Hepatocyte (in vitro differentiated cells): ENCODE results near the gene CELF4. TPM values are rescaled to one million over a fixed set of nuclear protein-coding genes. Genes with fewer than 3 reads are reported as not detected.

Experiments
- DNase-seq: peaks from one replicate; pipeline ENCODE4 v3.0.0-alpha.2; 2016; ENCODE audit warnings: low spot score
- H2AFZ ChIP-seq: fragments of 200-600 bp; sonication (generic); 2 replicates; pipeline ENCODE4 v1.6.0; 2016; ENCODE audit warnings: antibody characterized with exemption, mild to moderate bottlenecking
- H3K27ac ChIP-seq: fragments of 200-600 bp; sonication (generic); 2 replicates; pipeline ENCODE4 v1.5.1; 2016; ENCODE audit warnings: mild to moderate bottlenecking
- H3K27me3 ChIP-seq: fragments of 200-600 bp; sonication (generic); 2 replicates; pipeline ENCODE4 v1.6.1; 2016
- H3K36me3 ChIP-seq: fragments of 200-600 bp; sonication (generic); replicated peaks from 2 replicates; pipeline ENCODE4 v1.5.1; 2016; ENCODE audit warnings: low read depth; ENCODE audit not compliant: insufficient read depth
- H3K4me1 ChIP-seq: fragments of 200-600 bp; sonication (generic); 2 replicates; pipeline ENCODE4 v1.5.1; 2016; ENCODE audit warnings: mild to moderate bottlenecking, moderate library complexity; ENCODE audit not compliant: insufficient read depth
- H3K4me2 ChIP-seq: fragments of 200-600 bp; sonication (generic); 2 replicates; pipeline ENCODE4 v1.6.0; 2016
- H3K4me3 ChIP-seq: fragments of 200-600 bp; sonication (generic); 2 replicates; pipeline ENCODE4 v1.5.1; 2016; ENCODE audit warnings: mild to moderate bottlenecking
- H3K79me2 ChIP-seq: fragments of 200-600 bp; sonication (generic); 2 replicates; pipeline ENCODE4 v1.6.0; 2017; ENCODE audit warnings: mild to moderate bottlenecking
- H3K9me2 ChIP-seq: fragments of 200-600 bp; sonication (generic); replicated peaks from 2 replicates; pipeline ENCODE4 v1.6.0; 2017; ENCODE audit warnings: mild to moderate bottlenecking; ENCODE audit not compliant: insufficient read depth
- H3K9me3 ChIP-seq: fragments of 200-600 bp; sonication (generic); 2 replicates; pipeline ENCODE4 v1.5.1; 2016; ENCODE audit warnings: low read depth, mild to moderate bottlenecking
- H4K20me1 ChIP-seq: fragments of 200-600 bp; sonication (generic); 2 replicates; pipeline ENCODE4 v1.6.0; 2016; ENCODE audit warnings: mild to moderate bottlenecking; ENCODE audit not compliant: insufficient read depth, poor library complexity, severe bottlenecking
- CTCF ChIP-seq: fragments of 200-600 bp; sonication (generic); IDR thresholded peaks from 2 replicates; pipeline ENCODE4 v1.5.1; 2016; ENCODE audit warnings: antibody characterized with exemption, mild to moderate bottlenecking; ENCODE audit not compliant: poor library complexity
- EZH2 ChIP-seq: fragments of 200-600 bp; sonication (generic); IDR thresholded peaks from 2 replicates; pipeline ENCODE4 v1.6.1; 2016; ENCODE audit warnings: antibody characterized with exemption, mild to moderate bottlenecking, borderline replicate concordance
- EZH2phosphoT487 ChIP-seq: fragments of 200-600 bp; sonication (generic); IDR thresholded peaks from one replicate; pipeline ENCODE4 v1.6.1; 2018; ENCODE audit warnings: antibody characterized with exemption, mild to moderate bottlenecking, low read depth, moderate library complexity; ENCODE audit not compliant: unreplicated experiment, severe bottlenecking
- WGBS: methylation state at CpG from one replicate; pipeline ENCODE4 v1.1.6; 2016; ENCODE audit warnings: low lambda C conversion rate; ENCODE audit errors: missing lambda C conversion rate; 5-methylcytosine and 5-hydroxymethylcytosine counted together
- polyA plus RNA-seq: library from polyadenylated mRNA; unstranded; fragments of >200 nt; fragmentation: Nextera tagmentation; extraction: Ambion mirVana; gene quantifications from 2 replicates; pipeline ENCODE4 v1.2.1, GENCODE V29; 2016
- total RNA-seq: library from RNA; depleted of rRNA; stranded (reverse); fragments of >200 nt; gene quantifications from 2 replicates; pipeline ENCODE4 v1.2.3, GENCODE V29; 2014

The CELF4 gene
- total and polyA plus RNA-seq, 2 experiments from 2014 or later = 1.3 to 2.9 TPM

- Histone ChIP-seq H3K9me2 (no peaks in the 10 kb centered on the region), H3K4me3 (no peak overlapping the region), H3K4me1 (no peaks in the 10 kb centered on the region), H3K27ac (no peak overlapping the region), H2AFZ (no peak overlapping the region), H3K9me3 (no peaks in the 10 kb centered on the region), H3K4me2 (no peak overlapping the region), H3K27me3 (peaks cover 4% of the 10 kb centered on the region), H3K36me3 (no peaks in the 10 kb centered on the region), H4K20me1 (no peaks in the 10 kb centered on the region), H3K79me2 (no peaks in the 10 kb centered on the region)
- 91% methylated on average over 5 of the region's 5 CpGs for WGBS
- TF ChIP-seq EZH2 (no peak), EZH2phosphoT487 (no peak), CTCF (no peak)
- no peak for DNase-seq
Measured at GRCh38 chr18:37494406-37494805, 71.2 kb downstream of the CELF4 start.

GRCh38 chr18:37493352-37493935 is 72.2 kb downstream of the CELF4 start:
- H3K9me3 ChIP-seq = no peaks in the 10 kb centered on the region
- no peak overlapping the region for H3K4me3 ChIP-seq
- no peak overlapping the region for H3K27ac ChIP-seq
- peaks cover 14% of the 10 kb centered on the region for H3K27me3 ChIP-seq
- H3K79me2 ChIP-seq = no peaks in the 10 kb centered on the region
- WGBS = 70% methylated on average over 7 of the region's 7 CpGs
- H4K20me1 ChIP-seq = no peaks in the 10 kb centered on the region
- H3K4me2 ChIP-seq = no peak overlapping the region
- no peak for TF ChIP-seq CTCF
- no peak for TF ChIP-seq EZH2phosphoT487
- no peak for TF ChIP-seq EZH2
- no peaks in the 10 kb centered on the region for H3K9me2 ChIP-seq
- no peak for DNase-seq
- H2AFZ ChIP-seq = no peak overlapping the region
- no peaks in the 10 kb centered on the region for H3K4me1 ChIP-seq
- no peaks in the 10 kb centered on the region for H3K36me3 ChIP-seq

- Histone ChIP-seq H3K36me3 (no peaks in the 10 kb centered on the region), H3K4me3 (no peak overlapping the region), H3K4me1 (no peaks in the 10 kb centered on the region), H3K4me2 (no peak overlapping the region), H4K20me1 (no peaks in the 10 kb centered on the region), H3K9me2 (no peaks in the 10 kb centered on the region), H3K79me2 (no peaks in the 10 kb centered on the region), H3K27me3 (peaks cover 19% of the 10 kb centered on the region), H3K27ac (no peak overlapping the region), H2AFZ (no peak overlapping the region), H3K9me3 (no peaks in the 10 kb centered on the region)
- 50% methylated on average over 1 of the region's 1 CpG for WGBS
- no peak for DNase-seq
- TF ChIP-seq EZH2 (no peak), CTCF (no peak), EZH2phosphoT487 (no peak)
Measured at GRCh38 chr18:37492952-37493351, 72.6 kb downstream of the CELF4 start.

- Histone ChIP-seq H3K9me2 (no peaks in the 10 kb centered on the region), H4K20me1 (no peaks in the 10 kb centered on the region), H3K4me2 (no peak overlapping the region), H3K27me3 (peaks cover 33% of the 10 kb centered on the region), H3K9me3 (no peaks in the 10 kb centered on the region), H3K36me3 (no peaks in the 10 kb centered on the region), H2AFZ (no peak overlapping the region), H3K79me2 (no peaks in the 10 kb centered on the region), H3K4me1 (no peaks in the 10 kb centered on the region), H3K4me3 (no peak overlapping the region), H3K27ac (no peak overlapping the region)
- DNase-seq = no peak
- 94% methylated on average over 8 of the region's 10 CpGs for WGBS
- TF ChIP-seq EZH2phosphoT487 = no peak
- TF ChIP-seq CTCF = no peak
- TF ChIP-seq EZH2 = no peak
Measured at GRCh38 chr18:37491526-37491925, 74.1 kb downstream of the CELF4 start.
